BE2C (cell line): ENCODE data around the gene SIN3B.

Source experiments
- DNase-seq: peaks from one replicate; pipeline ENCODE4 v3.0.0-alpha.2; 2020
- H3K27me3 ChIP-seq: fragments of 250-450 bp; sonication (Bioruptor Pico); 2 replicates; pipeline ENCODE4 v1.5.1; 2020; ENCODE audit warnings: mild to moderate bottlenecking
- H3K36me3 ChIP-seq: fragments of 250-450 bp; sonication (Bioruptor Pico); 2 replicates; pipeline ENCODE4 v1.5.1; 2020; ENCODE audit warnings: mild to moderate bottlenecking
- H3K4me1 ChIP-seq: fragments of 250-450 bp; sonication (Bioruptor Pico); 2 replicates; pipeline ENCODE4 v1.5.1; 2020
- H3K4me3 ChIP-seq: 2 replicates; pipeline ENCODE4 v1.5.1; 2011; ENCODE audit warnings: low read depth, low read length
- H3K9me3 ChIP-seq: fragments of 250-450 bp; sonication (Bioruptor Pico); 2 replicates; pipeline ENCODE4 v1.5.1; 2020
- TF ChIP-seq, protein P1 (sequence below): IDR thresholded peaks from 2 replicates; pipeline ENCODE4 v1.5.1; 2012; ENCODE audit warnings: mild to moderate bottlenecking, low read depth, low read length

The SIN3B gene

DNA sequence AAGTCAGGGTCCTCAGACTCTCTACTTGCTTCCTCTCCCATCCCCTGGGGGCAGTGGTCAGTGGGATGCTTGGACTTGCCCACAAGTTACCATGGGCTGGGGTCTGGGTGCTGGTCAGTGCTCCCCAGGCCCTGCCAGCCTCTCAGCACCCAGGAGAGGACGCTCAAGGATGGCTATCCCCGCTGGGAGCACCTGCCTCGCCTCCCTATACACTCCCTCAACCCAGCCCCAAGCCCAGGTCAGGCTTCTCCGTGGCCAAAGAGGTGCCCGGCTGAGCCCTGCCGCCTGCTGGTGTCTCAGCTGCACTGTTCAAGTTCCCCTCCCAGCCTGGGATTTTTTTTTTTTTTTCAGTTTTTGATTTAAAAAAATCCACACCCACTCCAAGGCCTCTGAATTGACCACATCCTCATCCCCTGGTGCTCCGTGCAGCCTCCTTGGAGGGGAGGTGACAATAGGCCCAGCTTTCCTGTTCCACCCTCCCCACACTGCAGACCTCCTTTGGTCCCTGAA, 70.4 kb downstream of the SIN3B start:
- Histone ChIP-seq H3K36me3 (no peaks in the 10 kb centered on the region), H3K4me3 (no peak overlapping the region), H3K27me3 (no peaks in the 10 kb centered on the region), H3K9me3 (no peaks in the 10 kb centered on the region), H3K4me1 (no peaks in the 10 kb centered on the region)
- peak; percentile 34 for DNase-seq
- TF ChIP-seq, protein P1, sequence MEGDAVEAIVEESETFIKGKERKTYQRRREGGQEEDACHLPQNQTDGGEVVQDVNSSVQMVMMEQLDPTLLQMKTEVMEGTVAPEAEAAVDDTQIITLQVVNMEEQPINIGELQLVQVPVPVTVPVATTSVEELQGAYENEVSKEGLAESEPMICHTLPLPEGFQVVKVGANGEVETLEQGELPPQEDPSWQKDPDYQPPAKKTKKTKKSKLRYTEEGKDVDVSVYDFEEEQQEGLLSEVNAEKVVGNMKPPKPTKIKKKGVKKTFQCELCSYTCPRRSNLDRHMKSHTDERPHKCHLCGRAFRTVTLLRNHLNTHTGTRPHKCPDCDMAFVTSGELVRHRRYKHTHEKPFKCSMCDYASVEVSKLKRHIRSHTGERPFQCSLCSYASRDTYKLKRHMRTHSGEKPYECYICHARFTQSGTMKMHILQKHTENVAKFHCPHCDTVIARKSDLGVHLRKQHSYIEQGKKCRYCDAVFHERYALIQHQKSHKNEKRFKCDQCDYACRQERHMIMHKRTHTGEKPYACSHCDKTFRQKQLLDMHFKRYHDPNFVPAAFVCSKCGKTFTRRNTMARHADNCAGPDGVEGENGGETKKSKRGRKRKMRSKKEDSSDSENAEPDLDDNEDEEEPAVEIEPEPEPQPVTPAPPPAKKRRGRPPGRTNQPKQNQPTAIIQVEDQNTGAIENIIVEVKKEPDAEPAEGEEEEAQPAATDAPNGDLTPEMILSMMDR, result peak; percentile 49

DNA sequence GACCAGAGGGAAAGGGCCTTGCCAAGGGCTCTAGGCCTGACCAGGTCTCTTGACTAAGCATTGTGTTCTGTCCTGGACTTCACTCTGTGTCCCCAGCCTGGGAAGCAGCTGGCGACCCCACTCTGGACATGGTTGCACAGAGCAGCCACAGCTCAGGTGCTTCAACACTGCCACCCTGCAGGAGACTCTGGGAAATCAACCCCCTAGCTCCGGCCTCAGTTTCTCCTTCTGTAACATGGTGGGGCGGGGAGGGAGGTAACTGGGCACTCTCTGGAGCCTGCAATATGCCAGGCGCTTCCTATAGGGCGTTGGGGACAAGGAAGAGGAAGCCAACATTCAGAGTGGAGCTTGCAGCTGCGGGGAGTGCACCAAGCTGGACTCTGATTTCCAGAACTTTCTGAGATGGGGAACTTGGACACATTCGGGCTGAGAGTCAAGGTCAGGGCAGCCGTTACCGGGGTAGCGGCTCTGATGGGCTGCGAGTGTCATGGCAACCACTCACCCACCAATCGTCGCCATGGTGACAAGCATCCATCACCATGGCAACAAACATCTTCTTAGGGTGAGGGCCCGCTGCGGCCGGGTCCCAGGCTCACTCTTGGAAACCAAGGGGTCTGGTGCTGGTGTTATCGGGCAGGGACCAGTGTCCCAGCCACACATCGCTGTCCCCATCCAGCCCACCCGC, 72.4 kb downstream of the SIN3B start:
- Histone ChIP-seq H3K27me3 (no peaks in the 10 kb centered on the region), H3K36me3 (no peaks in the 10 kb centered on the region), H3K9me3 (no peaks in the 10 kb centered on the region), H3K4me1 (no peaks in the 10 kb centered on the region), H3K4me3 (no peak overlapping the region)
- TF ChIP-seq, protein P1, result no peak
- no peak for DNase-seq

DNA sequence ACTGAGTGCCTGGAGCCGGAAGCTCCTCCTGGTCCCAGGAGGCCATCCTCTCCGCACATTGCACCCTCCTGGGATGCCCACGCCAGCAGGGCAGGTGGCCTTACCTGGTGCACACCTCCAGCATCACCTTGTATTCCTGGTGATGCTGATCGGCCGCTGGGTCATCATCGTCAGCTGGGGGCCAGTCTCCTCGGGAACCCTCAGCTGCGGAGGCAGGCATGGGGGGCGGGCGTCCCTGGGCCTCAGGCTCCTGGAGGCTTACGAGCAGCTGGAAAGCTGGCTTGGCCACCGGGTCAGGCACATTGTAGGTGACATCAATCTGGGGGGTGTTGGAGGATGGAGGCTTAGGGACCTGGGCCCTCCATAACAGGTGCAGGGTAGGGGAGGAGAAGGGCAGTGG, 73.3 kb downstream of the SIN3B start:
- Histone ChIP-seq H3K27me3 (no peaks in the 10 kb centered on the region), H3K36me3 (no peaks in the 10 kb centered on the region), H3K9me3 (no peaks in the 10 kb centered on the region), H3K4me1 (no peaks in the 10 kb centered on the region), H3K4me3 (no peak overlapping the region)
- DNase-seq, result no peak
- TF ChIP-seq, protein P1, result no peak

DNA sequence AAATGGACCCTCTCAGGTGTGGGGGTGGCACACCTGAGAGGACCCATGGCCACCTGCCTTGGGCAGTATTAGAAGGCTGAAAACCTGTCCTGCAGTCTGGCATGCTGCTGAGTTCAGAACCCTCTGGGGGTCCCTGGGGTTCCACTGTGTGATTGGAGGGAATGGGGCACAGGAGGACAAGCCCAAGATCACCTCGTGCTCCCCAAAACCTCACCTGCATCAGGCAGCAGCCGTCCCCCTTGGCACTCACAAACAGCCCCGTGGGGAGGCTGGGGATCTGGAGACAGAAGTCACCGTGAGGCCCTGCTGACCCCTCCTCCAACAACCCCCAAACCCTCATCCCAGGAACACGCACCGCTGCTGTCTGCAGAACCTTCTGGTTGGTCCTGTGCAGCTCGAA, 74.1 kb downstream of the SIN3B start:
- TF ChIP-seq, protein P1, result no peak
- H3K36me3 ChIP-seq, result no peaks in the 10 kb centered on the region
- no peaks in the 10 kb centered on the region for H3K4me1 ChIP-seq
- no peaks in the 10 kb centered on the region for H3K9me3 ChIP-seq
- no peak overlapping the region for H3K4me3 ChIP-seq
- H3K27me3 ChIP-seq, result no peaks in the 10 kb centered on the region
- no peak for DNase-seq

DNA sequence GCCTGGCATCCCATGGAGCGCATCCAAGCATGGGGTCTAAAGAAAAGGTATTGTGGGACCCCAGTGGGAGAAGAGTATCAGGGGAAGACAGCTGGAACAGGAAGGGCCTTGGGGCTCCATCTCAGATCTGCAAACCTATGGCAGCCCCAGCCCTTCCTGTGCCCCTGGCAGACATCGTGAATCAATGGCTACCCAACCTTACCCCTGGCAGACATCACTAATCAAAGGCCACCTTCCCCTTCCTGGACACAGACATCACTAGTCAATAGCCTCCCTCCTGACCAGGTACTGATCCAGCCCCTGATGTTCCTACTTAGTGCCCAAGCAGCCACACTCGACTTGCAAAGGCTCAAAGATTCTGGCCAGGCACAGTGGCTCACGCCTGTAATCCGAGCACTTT, 75.4 kb downstream of the SIN3B start:
- no peak overlapping the region for H3K4me3 ChIP-seq
- no peaks in the 10 kb centered on the region for H3K36me3 ChIP-seq
- H3K9me3 ChIP-seq, result no peaks in the 10 kb centered on the region
- no peaks in the 10 kb centered on the region for H3K27me3 ChIP-seq
- H3K4me1 ChIP-seq, result no peaks in the 10 kb centered on the region
- no peak for DNase-seq
- TF ChIP-seq, protein P1, result no peak

DNA sequence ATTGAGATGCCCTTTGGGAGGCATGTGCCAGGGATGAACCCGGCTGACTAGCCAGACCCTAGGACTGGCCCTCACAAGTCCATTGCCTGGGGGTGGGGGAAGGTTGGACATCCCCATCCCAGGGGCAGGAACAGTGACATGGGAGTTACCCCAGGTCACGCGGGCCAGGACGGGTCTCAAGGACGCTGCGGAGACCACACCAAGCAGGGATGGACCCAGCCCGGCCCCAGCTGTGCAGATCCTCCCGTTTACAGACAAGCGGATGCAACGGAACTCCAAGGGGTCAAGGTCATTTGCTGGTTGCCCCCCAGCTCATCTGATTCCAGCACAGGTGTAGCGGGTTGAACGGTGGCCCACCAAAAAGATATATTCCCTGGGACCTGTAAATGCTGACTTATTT, 79.6 kb downstream of the SIN3B start:
- no peaks in the 10 kb centered on the region for H3K27me3 ChIP-seq
- TF ChIP-seq, protein P1, result no peak
- no peaks in the 10 kb centered on the region for H3K4me1 ChIP-seq
- DNase-seq, result no peak
- no peaks in the 10 kb centered on the region for H3K9me3 ChIP-seq
- H3K4me3 ChIP-seq, result no peak overlapping the region
- no peaks in the 10 kb centered on the region for H3K36me3 ChIP-seq
